Thymus (tissue), 14 donors: ENCODE measurements around the gene SMPD1. TPM values are rescaled to one million over a fixed set of nuclear protein-coding genes. Genes with fewer than 3 reads are reported as not detected.

ENCODE experiments used
- DNase-seq, 9 donors: peaks; one replicate each; pipeline ENCODE4 v3.0.0-alpha.2; 2013; ENCODE audit warnings: low spot score in 9 of 9, low read depth in 6 of 9, missing footprints in 1 of 9
- H3K27ac ChIP-seq, 2 donors: one replicate each; pipeline ENCODE4 v1.5.1; 2013; ENCODE audit warnings: control low read depth in 1 of 2, low read depth in 1 of 2, low read length in 1 of 2, mild to moderate bottlenecking in 1 of 2, moderate library complexity in 1 of 2
- H3K27me3 ChIP-seq, 2 donors: one replicate each; pipeline ENCODE4 v1.5.1; 2013; ENCODE audit warnings: low read length in 1 of 2; ENCODE audit not compliant: control insufficient read depth in 2 of 2, insufficient read depth in 1 of 2
- H3K36me3 ChIP-seq, 2 donors: one replicate each; pipeline ENCODE4 v1.5.1; 2013; ENCODE audit warnings: low read length in 1 of 2, mild to moderate bottlenecking in 1 of 2, moderate library complexity in 1 of 2; ENCODE audit not compliant: control insufficient read depth in 2 of 2, insufficient read depth in 2 of 2
- H3K4me1 ChIP-seq, 2 donors: one replicate each; pipeline ENCODE4 v1.5.1; 2013; ENCODE audit warnings: low read length in 2 of 2; ENCODE audit not compliant: control insufficient read depth in 2 of 2, insufficient read depth in 2 of 2
- H3K4me3 ChIP-seq, 2 donors: one replicate each; pipeline ENCODE4 v1.5.1; 2013; ENCODE audit warnings: low read length in 2 of 2, control low read depth in 1 of 2, mild to moderate bottlenecking in 1 of 2
- H3K9me3 ChIP-seq, 2 donors: one replicate each; pipeline ENCODE4 v1.5.1; 2013; ENCODE audit warnings: low read length in 1 of 2, mild to moderate bottlenecking in 1 of 2; ENCODE audit not compliant: control insufficient read depth in 2 of 2, insufficient read depth in 1 of 2
- WGBS: extraction: QIAGEN DNeasy Blood & Tissue Kit; methylation state at CpG from one replicate; pipeline ENCODE4 v1.1.7; 2013; 5-methylcytosine and 5-hydroxymethylcytosine counted together
- long read RNA-seq, 10 donors: transcript quantifications; one replicate each; lab custom pipeline, GENCODE V29; 2026
- polyA plus RNA-seq: library from polyadenylated mRNA; stranded (reverse); fragments of 200-250 nt; gene quantifications from one replicate; pipeline ENCODE4 v1.2.3, GENCODE V29; 2013
- total RNA-seq: library from RNA; stranded (reverse); fragments of 120-200 nt; gene quantifications from one replicate; pipeline ENCODE4 v1.2.4, GENCODE V29; 2013
- donor health status: healthy.

Gene SMPD1
- total RNA-seq (17.4 TPM), polyA plus RNA-seq (68.8 TPM)
- long read RNA-seq, donor 1, partial matches to known transcripts: 0 of 1 reads
- long read RNA-seq, donor 1, other reads (novel, unspliced or antisense): 0 of 1 reads
- long read RNA-seq, donor 2: 0 reads
- long read RNA-seq, donor 3, transcript SMPD1-201 (6 exons, 2,452 nt): major isoform, 7 of 42 reads
- long read RNA-seq, donor 3, partial matches to known transcripts: 23 of 42 reads
- long read RNA-seq, donor 3, other reads (novel, unspliced or antisense): 10 of 42 reads
- long read RNA-seq, donor 4, partial matches to known transcripts: 0 of 3 reads
- long read RNA-seq, donor 4, other reads (novel, unspliced or antisense): 0 of 3 reads
- long read RNA-seq, donor 5, transcript SMPD1-201 (6 exons, 2,452 nt): major isoform, 8 of 20 reads
- long read RNA-seq, donor 5, partial matches to known transcripts: 5 of 20 reads
- long read RNA-seq, donor 5, other reads (novel, unspliced or antisense): 0 of 20 reads
- long read RNA-seq, donor 6, partial matches to known transcripts: 0 of 5 reads
- long read RNA-seq, donor 6, other reads (novel, unspliced or antisense): 0 of 5 reads
- long read RNA-seq, donor 7, partial matches to known transcripts: 0 of 3 reads
- long read RNA-seq, donor 7, other reads (novel, unspliced or antisense): 0 of 3 reads
- long read RNA-seq, donor 8, partial matches to known transcripts: 0 of 1 reads
- long read RNA-seq, donor 8, other reads (novel, unspliced or antisense): 0 of 1 reads
- long read RNA-seq, donor 9, partial matches to known transcripts: 0 of 1 reads
- long read RNA-seq, donor 9, other reads (novel, unspliced or antisense): 0 of 1 reads
- long read RNA-seq, donor 10, partial matches to known transcripts: 0 of 5 reads
- long read RNA-seq, donor 10, other reads (novel, unspliced or antisense): 0 of 5 reads

GRCh38 chr11:6389905-6390717, at the start of gene SMPD1:
Gene SMPD1, plus strand, starts transcription at chr11:6390474. Its CDS starts 125 bp downstream, at chr11:6390599.
- H3K9me3 ChIP-seq: no peaks in the 10 kb centered on the region
- peaks cover 23 to 41% of the 10 kb centered on the region in 2 donors for H3K4me1 ChIP-seq
- no peaks in the 10 kb centered on the region for H3K27me3 ChIP-seq
- WGBS: 2% methylated on average over 63 of the region's 63 CpGs
- H3K27ac ChIP-seq: peak within 1 kb of the TSS; percentile 83 to 91
- H3K4me3 ChIP-seq: peak within 1 kb of the TSS; percentile 73 to 84
- DNase-seq: peak; percentile 63 to 95 (median 87)
- peaks cover 13 to 31% of the 10 kb centered on the region in 2 donors for H3K36me3 ChIP-seq

GRCh38 chr11:6345366-6345765, 44.9 kb upstream of the SMPD1 start:
- H3K9me3 ChIP-seq: no peaks in the 10 kb centered on the region
- no peak for DNase-seq
- no peak overlapping the region for H3K4me3 ChIP-seq
- no peak overlapping the region for H3K27ac ChIP-seq
- no peaks in the 10 kb centered on the region for H3K36me3 ChIP-seq
- 94% methylated on average over 1 of the region's 1 CpG for WGBS
- no peaks in the 10 kb centered on the region for H3K27me3 ChIP-seq
- no peaks in the 10 kb centered on the region for H3K4me1 ChIP-seq

GRCh38 chr11:6350043-6350442, 40.2 kb upstream of the SMPD1 start:
- no peak overlapping the region for H3K27ac ChIP-seq
- no peaks in the 10 kb centered on the region for H3K9me3 ChIP-seq
- no peak overlapping the region for H3K4me3 ChIP-seq
- peaks cover 0 to 4% of the 10 kb centered on the region in 2 donors for H3K27me3 ChIP-seq
- DNase-seq: no peak
- H3K4me1 ChIP-seq: no peaks in the 10 kb centered on the region
- no peaks in the 10 kb centered on the region for H3K36me3 ChIP-seq

GRCh38 chr11:6350486-6350885, 39.8 kb upstream of the SMPD1 start:
- Histone ChIP-seq H3K27ac (no peak overlapping the region), H3K27me3 (peaks cover 0 to 4% of the 10 kb centered on the region in 2 donors), H3K4me1 (no peaks in the 10 kb centered on the region), H3K4me3 (no peak overlapping the region), H3K36me3 (no peaks in the 10 kb centered on the region), H3K9me3 (no peaks in the 10 kb centered on the region)
- WGBS: 93% methylated on average over 2 of the region's 2 CpGs
- no peak for DNase-seq

DNA sequence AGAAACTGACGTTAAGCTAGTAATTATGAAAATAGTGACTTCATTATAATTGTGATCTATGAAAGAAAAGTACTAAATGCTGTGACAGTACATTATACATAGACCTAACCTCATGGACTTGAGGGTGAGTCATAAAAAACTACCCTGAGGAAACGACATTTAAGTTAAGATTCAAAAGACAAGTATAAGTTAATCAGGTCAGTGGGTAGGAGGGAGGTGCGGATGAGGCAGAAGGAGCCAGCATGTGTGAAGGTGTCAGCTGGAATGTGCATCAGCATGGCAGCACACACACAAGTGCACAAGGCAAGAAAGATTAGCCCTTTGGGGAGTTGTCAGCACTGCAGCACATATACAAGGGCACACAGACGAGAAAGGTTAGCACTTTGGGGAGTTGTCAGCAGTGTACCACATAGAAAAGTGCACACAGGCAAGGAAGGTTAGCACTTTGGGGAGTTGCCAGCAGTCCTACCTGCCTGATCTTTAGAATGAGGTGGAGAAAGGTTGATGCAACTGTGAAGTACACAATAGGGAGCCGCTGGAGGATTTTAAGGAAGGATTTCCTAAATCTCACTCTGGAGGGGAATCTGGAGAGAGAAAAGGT, 38.4 kb upstream of the SMPD1 start:
- WGBS: 89% methylated on average over 5 of the region's 5 CpGs
- no peak for DNase-seq
- no peak overlapping the region for H3K27ac ChIP-seq
- no peaks in the 10 kb centered on the region for H3K4me1 ChIP-seq
- peaks cover 0 to 4% of the 10 kb centered on the region in 2 donors for H3K27me3 ChIP-seq
- H3K9me3 ChIP-seq: no peaks in the 10 kb centered on the region
- no peak overlapping the region for H3K4me3 ChIP-seq
- H3K36me3 ChIP-seq: no peaks in the 10 kb centered on the region

GRCh38 chr11:6353367-6353987, 36.8 kb upstream of the SMPD1 start:
- 10% methylated on average over 5 of the region's 5 CpGs for WGBS
- Histone ChIP-seq H3K27ac (no peak overlapping the region), H3K9me3 (no peaks in the 10 kb centered on the region), H3K36me3 (no peaks in the 10 kb centered on the region), H3K27me3 (peaks cover 0 to 4% of the 10 kb centered on the region in 2 donors), H3K4me3 (no peak overlapping the region), H3K4me1 (no peaks in the 10 kb centered on the region)
- peak; percentile 11 to 66 (median 36) for DNase-seq

GRCh38 chr11:6354651-6355485, 35.4 kb upstream of the SMPD1 start:
- no peaks in the 10 kb centered on the region for H3K36me3 ChIP-seq
- 96% methylated on average over 4 of the region's 4 CpGs for WGBS
- no peak for DNase-seq
- no peak overlapping the region for H3K4me3 ChIP-seq
- no peak overlapping the region for H3K27ac ChIP-seq
- no peaks in the 10 kb centered on the region for H3K4me1 ChIP-seq
- peaks cover 0 to 4% of the 10 kb centered on the region in 2 donors for H3K27me3 ChIP-seq
- no peaks in the 10 kb centered on the region for H3K9me3 ChIP-seq
